Stimulated activated CD4-positive, alpha-beta T cell treated with anti-CD3 and anti-CD28 coated beads, Interleukin-1b, Interleukin-23, amount 100 ng/mL, for 4 hours (primary cell): Measurements from ENCODE around the gene SIT1.
A peak's percentile ranks its signal among the peaks of the same experiment; 100 is the strongest.

Experiments used
- DNase-seq, 2 donors: peaks; one replicate each; pipeline ENCODE4 v3.0.0-alpha.2; 2020; ENCODE audit warnings: low read depth in 2 of 2

Gene SIT1

GRCh38 chr9:35682520-35683315 is 32.0 kb upstream of the SIT1 start:
- DNase-seq = no peak

- DNase-seq = no peak
Observed at GRCh38 chr9:35682051-35682450, 31.3 kb upstream of the SIT1 start.

DNA sequence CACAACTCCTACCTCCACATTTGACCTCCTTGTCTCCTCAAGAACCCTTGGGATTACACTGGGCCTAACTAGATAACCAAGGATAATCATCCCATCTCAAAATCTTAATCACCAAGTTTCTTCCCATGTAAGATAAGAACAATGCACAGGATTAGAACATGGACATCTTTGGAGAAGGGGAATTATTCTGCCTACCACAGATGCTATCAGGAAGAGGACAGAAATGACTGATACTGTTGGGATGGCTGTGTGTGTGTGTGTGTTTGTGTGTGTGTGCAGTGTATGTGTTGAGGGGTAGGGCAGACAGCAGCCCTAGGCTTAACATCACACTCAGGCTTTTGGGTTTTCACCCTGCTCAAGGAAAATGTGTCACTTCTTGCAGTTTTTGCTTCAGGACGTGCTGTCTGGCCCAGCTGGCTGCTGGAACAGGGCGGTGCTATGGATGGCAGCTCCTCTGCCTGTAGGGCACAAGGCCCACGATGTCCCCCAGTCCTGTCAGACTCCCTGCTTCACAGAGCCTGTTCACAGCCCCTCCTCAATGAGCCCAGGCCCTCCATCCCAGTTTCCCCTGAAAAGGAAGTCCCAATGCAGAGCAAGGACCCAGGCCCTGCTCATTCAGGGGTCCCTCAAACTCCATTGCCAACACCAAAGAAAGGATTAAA is 30.7 kb upstream of the SIT1 start:
- DNase-seq = no peak

GRCh38 chr9:35680331-35681105 is 29.8 kb upstream of the SIT1 start:
- DNase-seq = no peak

DNA sequence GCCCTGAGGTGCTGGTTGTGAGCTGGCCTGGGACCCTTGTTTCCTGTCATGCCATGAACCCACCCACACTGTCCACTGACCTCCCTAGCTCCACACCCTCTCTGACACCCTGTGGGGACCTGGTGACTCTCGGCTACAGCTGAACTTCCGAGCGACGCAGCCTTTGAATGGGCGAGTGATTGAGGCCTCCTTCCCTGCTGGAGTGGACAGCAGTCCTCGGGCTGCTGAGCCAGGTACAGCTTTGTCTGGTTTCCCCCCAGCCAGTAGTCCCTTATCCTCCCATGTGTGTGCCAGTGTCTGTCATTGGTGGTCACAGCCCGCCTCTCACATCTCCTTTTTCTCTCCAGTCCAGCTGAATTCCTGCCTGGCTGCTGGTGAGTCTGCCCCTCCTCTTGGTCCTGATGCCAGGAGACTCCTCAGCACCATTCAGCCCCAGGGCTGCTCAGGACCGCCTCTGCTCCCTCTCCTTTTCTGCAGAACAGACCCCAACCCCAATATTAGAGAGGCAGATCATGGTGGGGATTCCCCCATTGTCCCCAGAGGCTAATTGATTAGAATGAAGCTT is 29.1 kb upstream of the SIT1 start:
- no peak for DNase-seq

GRCh38 chr9:35679091-35679490 is 28.4 kb upstream of the SIT1 start:
- no peak for DNase-seq

GRCh38 chr9:35675732-35676392 is 25.1 kb upstream of the SIT1 start:
- DNase-seq = no peak

DNA sequence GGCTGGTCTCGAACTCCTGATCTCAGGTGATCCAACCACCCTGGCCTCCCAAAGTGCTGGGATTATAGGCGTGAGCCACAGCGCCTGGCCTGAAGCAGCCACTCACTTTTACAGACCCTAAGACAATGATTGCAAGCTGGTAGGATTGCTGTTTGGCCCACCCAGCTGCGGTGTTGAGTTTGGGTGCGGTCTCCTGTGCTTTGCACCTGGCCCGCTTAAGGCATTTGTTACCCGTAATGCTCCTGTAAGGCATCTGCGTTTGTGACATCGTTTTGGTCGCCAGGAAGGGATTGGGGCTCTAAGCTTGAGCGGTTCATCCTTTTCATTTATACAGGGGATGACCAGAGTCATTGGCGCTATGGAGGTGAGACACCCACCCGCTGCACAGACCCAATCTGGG is 24.5 kb upstream of the SIT1 start:
- DNase-seq = no peak

DNA sequence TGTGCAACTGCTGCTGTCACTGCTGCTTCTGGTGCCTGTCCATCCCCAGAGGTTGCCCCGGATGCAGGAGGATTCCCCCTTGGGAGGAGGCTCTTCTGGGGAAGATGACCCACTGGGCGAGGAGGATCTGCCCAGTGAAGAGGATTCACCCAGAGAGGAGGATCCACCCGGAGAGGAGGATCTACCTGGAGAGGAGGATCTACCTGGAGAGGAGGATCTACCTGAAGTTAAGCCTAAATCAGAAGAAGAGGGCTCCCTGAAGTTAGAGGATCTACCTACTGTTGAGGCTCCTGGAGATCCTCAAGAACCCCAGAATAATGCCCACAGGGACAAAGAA is 23.3 kb upstream of the SIT1 start:
- no peak for DNase-seq

GRCh38 chr9:35673132-35674024 is 22.6 kb upstream of the SIT1 start, which contains the start of gene CA9:
CA9 (plus strand) TSS chr9:35673928; CDS start chr9:35673960, 32 bp downstream.
- DNase-seq = no peak

GRCh38 chr9:35669331-35670145 is 18.8 kb upstream of the SIT1 start:
- no peak for DNase-seq

DNA sequence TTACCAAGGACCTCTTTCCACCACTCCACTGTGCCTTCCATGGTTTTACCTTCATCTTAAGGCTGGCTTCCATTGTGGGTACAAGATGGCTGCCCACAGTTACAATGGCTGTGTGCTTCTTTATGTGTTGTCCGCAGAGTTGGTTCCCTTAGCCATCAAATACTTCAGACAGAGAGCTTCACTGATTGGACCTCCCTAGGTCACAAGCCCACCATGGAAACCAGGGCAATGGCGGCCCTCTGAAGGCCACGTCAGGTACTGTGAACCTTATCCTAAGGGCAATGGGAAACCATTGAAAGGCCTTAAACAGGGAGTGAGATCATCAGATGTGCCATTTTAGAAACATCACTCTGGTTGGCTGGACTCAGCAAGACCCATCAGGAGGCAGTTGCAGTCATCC is 17.2 kb upstream of the SIT1 start:
- DNase-seq = no peak

DNA sequence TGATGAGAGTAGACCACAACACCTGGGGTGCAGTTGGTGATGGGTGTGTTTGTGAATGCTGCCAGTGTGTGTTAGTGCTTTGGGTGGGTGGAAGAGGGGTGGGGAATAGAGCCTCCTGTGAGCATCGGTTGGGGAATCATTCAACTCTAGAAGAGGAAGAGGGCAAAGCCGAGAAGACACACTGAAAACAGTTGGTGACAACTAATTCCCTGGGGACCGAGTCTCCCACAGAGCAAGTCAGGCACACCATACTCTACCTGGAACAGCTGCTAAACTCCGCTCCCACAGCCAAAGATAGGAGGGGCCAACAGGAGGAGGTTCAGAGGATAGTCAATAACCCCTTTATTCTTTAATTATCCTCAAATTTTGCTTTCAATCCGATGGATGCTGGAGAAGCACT is 15.8 kb upstream of the SIT1 start:
- no peak for DNase-seq

DNA sequence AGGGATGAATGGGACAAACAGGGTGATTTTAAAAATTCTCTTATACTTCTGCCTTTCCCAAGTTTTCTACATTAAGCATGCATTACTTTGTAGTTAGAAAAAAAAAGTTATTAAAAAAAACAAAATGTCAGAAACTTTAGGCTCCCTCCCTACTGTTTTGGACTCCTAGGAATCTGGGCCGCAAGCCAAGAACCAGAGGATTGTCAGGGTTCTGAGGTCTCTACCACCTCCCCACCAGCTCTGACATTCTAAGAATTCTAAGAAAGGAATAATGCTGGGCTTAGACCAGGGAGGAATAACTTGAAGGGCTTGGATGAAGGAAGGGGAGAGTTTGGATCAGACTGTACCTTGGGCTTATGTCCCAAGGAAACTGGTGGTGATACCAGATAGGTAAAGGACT is 15.3 kb upstream of the SIT1 start:
- DNase-seq = no peak

DNA sequence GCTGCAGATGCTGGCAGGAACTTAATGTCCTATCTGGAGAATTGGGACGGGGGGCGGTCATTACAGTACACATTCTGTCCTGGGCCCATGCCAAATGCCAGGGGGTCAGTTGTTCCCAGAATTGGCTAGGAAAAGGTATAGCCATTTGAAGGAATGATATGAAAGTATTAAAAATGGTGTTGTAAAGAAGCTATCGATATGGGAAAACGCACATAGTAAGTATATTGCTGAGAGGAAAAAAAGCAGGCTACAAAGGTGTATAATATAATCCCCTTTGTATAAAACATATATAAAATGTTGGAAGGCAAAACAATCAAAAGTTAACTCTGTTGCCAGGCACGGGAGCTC is 14.7 kb upstream of the SIT1 start:
- DNase-seq = no peak

DNA sequence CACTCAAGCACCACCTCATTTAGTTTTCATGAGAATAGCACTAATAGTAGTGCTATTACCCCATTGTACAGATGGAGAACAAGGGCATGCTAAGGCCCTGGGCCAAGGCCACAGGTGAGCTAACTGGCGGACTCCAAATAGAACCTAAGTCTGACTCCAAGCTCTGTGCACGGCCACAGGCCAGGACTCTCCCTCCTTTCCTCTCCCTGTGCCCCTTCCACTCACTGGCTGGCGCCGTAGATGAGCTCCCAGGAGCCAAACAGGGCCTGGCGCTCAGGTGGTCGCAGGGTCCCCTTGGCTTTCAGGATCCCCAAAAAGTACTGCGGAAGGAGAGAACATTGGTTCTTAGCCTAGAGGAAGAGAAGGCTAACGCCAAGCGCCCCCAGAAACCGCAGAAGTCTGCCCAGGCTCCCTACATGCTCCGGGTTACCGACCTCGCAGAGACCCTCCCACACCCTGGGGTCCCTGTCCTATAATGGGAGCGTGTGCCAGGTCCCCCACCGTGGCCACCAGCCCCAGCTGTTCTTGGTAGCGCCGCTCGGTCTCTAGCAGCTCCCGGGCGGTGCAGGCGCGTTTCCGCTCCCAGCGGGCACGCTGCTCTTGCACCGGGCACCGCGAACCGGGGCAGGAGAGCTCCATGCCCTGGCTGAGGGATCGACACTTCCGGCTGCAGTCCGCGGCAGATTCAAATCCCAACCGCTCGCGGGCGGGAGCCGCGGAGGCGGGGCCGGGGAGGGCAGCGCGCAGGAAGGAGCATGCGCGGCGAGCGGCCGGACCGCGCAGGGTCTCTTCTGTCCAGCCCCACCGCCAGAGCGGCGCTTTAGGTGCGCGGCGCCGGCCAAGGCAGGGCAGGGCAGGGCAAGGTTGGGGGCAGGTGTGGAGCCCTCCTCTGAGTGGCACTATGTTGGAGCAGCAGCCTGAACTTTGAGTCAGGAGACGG is 14.1 kb upstream of the SIT1 start, which contains the start of gene ARHGEF39:
TSS of gene ARHGEF39 (minus strand) at position 665 of the 940 bp plus-strand sequence. CDS start at position 639, 26 bp downstream.
- peak; percentile 25 to 57 for DNase-seq

- no peak for DNase-seq
Observed at GRCh38 chr9:35662437-35662836, 11.7 kb upstream of the SIT1 start.

- DNase-seq = no peak
Observed at GRCh38 chr9:35661756-35662350, 11.1 kb upstream of the SIT1 start.
